ENCODE results near the gene SAMD4A. TPM values are rescaled to one million over a fixed set of nuclear protein-coding genes. Genes with fewer than 3 reads are reported as not detected.

The SAMD4A gene
- total and polyA plus RNA-seq, 2 of the 4 experiments (the other 2 are of a cell fraction), result 22.9 to 38.2 TPM

GRCh38 chr14:54564071-54564867 is 2.7 kb upstream of the SAMD4A start:
- in situ Hi-C loops (cut with MboI; ENCODE audit: low sequenced_read_pairs) (no loop called here), dilution Hi-C loops (cut with HindIII; ENCODE audit: low sequenced_read_pairs, unreplicated experiment) (no loop called here), intact Hi-C loops (cut with micrococcal nuclease) (loop anchor here (1.0 kb wide), 3 partner anchors 209 to 329 kb away; no protein-coding TSS in a partner anchor)
- TSS peak; percentile 73 for BruUV-seq (replicated peaks)
- ATAC-seq (ENCODE audit: low read depth), result no peak
- Histone ChIP-seq H3K36me3 (ENCODE audit: control insufficient read depth, insufficient read depth, low read length) (peaks cover 2% of the 10 kb centered on the region; the same call in 1 of the 2 replicates), H4K20me1 (ENCODE audit: insufficient read depth, low read length) (peaks cover 7% of the 10 kb centered on the region), H4K8ac (ENCODE audit: low read depth in 2 of 2, low read length in 2 of 2) (no peak overlapping the region), H2AFZ (replicated peaks; ENCODE audit: low read length, poor library complexity) (no peak overlapping the region), H3K56ac (ENCODE audit: extremely low read depth, insufficient read depth, low read length) (peak overlapping the region; percentile 32; the same call in 1 of the 2 replicates), H3K9ac (ENCODE audit: low read depth, low read length) (peak overlapping the region; percentile 77; the same call in 1 of the 2 replicates), H2AK5ac (ENCODE audit: low read depth, low read length) (no peak overlapping the region; the same call in 1 of the 2 replicates), H2BK5ac (ENCODE audit: low read depth, low read length, poor library complexity, severe bottlenecking) (peak overlapping the region; percentile 87), H4K5ac (ENCODE audit: low read depth, low read length) (no peak overlapping the region), H3K4ac (ENCODE audit: low read depth, low read length) (peak overlapping the region; percentile 79; the same call in 1 of the 2 replicates), H3K14ac (replicated peaks; ENCODE audit: low read depth, low read length) (peak overlapping the region; percentile 58), H2BK20ac (ENCODE audit: low read depth, low read length) (no peak overlapping the region; the same call in 1 of the 2 replicates), H2AK9ac (replicated peaks; ENCODE audit: low read depth, low read length, poor library complexity) (no peak overlapping the region), H3K9me3 (ENCODE audit: control insufficient read depth, insufficient read depth, low read length) (no peaks in the 10 kb centered on the region), H3K4me2 (ENCODE audit: low read depth, low read length) (peak overlapping the region; percentile 90), H3K23ac (ENCODE audit: low read depth, low read length) (peak overlapping the region; percentile 58; the same call in 1 of the 2 replicates), H3K27ac (ENCODE audit: insufficient read depth, low read length) (peak overlapping the region; percentile 32; the same call in 1 of the 2 replicates), H3K4me1 (ENCODE audit: control insufficient read depth, insufficient read depth, low read length) (peaks cover 4% of the 10 kb centered on the region), H2BK120ac (ENCODE audit: low read depth, low read length) (peak overlapping the region; percentile 58; the same call in 1 of the 2 replicates), H3K79me1 (ENCODE audit: low read depth in 1 of 2, low read length in 2 of 2) (peaks cover 0 to 23% of the 10 kb centered on the region in 2 experiments; a peak in 2 of 4 replicates), H3K27me3 (ENCODE audit: control insufficient read depth, insufficient read depth, low read length) (no peaks in the 10 kb centered on the region), H4K91ac (ENCODE audit: insufficient read depth, low read depth, low read length) (no peak overlapping the region), H3K4me3 (ENCODE audit: insufficient read depth, low read depth, low read length) (peak overlapping the region; percentile 94), H2BK15ac (ENCODE audit: low read depth, low read length) (no peak overlapping the region), H3K9me1 (ENCODE audit: insufficient read depth, low read length) (no peaks in the 10 kb centered on the region), H3K18ac (ENCODE audit: low read depth, low read length) (peak overlapping the region; percentile 43; the same call in 1 of the 2 replicates)
- peak; percentile 48 for DNase-seq
- WGBS, 2 experiments (ENCODE audit: extremely low coverage in 2 of 2, insufficient read length in 1 of 2), result no CpG with 5 or more reads among the region's 9 CpGs
- ChIA-PET CTCF (interaction anchor here (0.5 to 3.2 kb wide), 16 partner anchors 10 to 243 kb away, joined by 3 to 17 read pairs (median 4); no protein-coding TSS in a partner anchor), POLR2A (ENCODE audit: unreplicated experiment) (interaction anchor here (0.6 kb wide), 1 partner anchor 205 kb away, joined by 10 read pairs; no protein-coding TSS in a partner anchor)
- TF ChIP-seq CEBPB (IDR thresholded peaks at IDR 0.05; ENCODE audit: low read depth, low read length), result no peak
- TF ChIP-seq RFX5 (IDR thresholded peaks at IDR 0.05; ENCODE audit: low read depth, low read length), result no peak
- no peak for TF ChIP-seq BHLHE40 (IDR thresholded peaks at IDR 0.05; ENCODE audit: low read depth, low read length)
- no peak for TF ChIP-seq MAZ (IDR thresholded peaks at IDR 0.05; ENCODE audit: borderline replicate concordance, low read depth, low read length)
- TF ChIP-seq NFE2L2 (IDR thresholded peaks at IDR 0.05; ENCODE audit: low read depth, low read length), result no peak
- no peak for TF ChIP-seq MAFK (IDR thresholded peaks at IDR 0.05; ENCODE audit: low read depth, low read length)
- no peak for TF ChIP-seq POLR2A (IDR thresholded peaks at IDR 0.05; ENCODE audit: low read depth, low read length)
- TF ChIP-seq, protein P1, sequence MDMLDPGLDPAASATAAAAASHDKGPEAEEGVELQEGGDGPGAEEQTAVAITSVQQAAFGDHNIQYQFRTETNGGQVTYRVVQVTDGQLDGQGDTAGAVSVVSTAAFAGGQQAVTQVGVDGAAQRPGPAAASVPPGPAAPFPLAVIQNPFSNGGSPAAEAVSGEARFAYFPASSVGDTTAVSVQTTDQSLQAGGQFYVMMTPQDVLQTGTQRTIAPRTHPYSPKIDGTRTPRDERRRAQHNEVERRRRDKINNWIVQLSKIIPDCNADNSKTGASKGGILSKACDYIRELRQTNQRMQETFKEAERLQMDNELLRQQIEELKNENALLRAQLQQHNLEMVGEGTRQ (IDR thresholded peaks at IDR 0.05; ENCODE audit: low read depth, low read length), result no peak
- TF ChIP-seq FOS (IDR thresholded peaks at IDR 0.05; ENCODE audit: low read depth, low read length), result no peak
- TF ChIP-seq RCOR1 (IDR thresholded peaks at IDR 0.05; ENCODE audit: insufficient replicate concordance, low read length), result no peak
- TF ChIP-seq, protein P2, sequence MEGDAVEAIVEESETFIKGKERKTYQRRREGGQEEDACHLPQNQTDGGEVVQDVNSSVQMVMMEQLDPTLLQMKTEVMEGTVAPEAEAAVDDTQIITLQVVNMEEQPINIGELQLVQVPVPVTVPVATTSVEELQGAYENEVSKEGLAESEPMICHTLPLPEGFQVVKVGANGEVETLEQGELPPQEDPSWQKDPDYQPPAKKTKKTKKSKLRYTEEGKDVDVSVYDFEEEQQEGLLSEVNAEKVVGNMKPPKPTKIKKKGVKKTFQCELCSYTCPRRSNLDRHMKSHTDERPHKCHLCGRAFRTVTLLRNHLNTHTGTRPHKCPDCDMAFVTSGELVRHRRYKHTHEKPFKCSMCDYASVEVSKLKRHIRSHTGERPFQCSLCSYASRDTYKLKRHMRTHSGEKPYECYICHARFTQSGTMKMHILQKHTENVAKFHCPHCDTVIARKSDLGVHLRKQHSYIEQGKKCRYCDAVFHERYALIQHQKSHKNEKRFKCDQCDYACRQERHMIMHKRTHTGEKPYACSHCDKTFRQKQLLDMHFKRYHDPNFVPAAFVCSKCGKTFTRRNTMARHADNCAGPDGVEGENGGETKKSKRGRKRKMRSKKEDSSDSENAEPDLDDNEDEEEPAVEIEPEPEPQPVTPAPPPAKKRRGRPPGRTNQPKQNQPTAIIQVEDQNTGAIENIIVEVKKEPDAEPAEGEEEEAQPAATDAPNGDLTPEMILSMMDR (conservative IDR thresholded peaks at IDR 0.05; ENCODE audit: low read depth, low read length), result peak; percentile 82
- no peak for TF ChIP-seq MXI1 (IDR thresholded peaks at IDR 0.05; ENCODE audit: borderline replicate concordance, low read depth, low read length)
- peak; percentile 71 for TF ChIP-seq SMC3 (IDR thresholded peaks at IDR 0.05; ENCODE audit: low read depth, low read length)
